HepG2 (cell line): Measurements from ENCODE around the gene COMMD10. TPM values are rescaled to one million over a fixed set of nuclear protein-coding genes. Genes with fewer than 3 reads are reported as not detected.

ENCODE experiments used
- ATF1 ChIP-seq: IDR thresholded peaks from 2 replicates; pipeline ENCODE4 v1.6.1; 2016; ENCODE audit warnings: mild to moderate bottlenecking, control low read depth
- HMGA1 ChIP-seq: sonication (generic); formaldehyde crosslinking; conservative IDR thresholded peaks from 2 replicates; pipeline ENCODE4 v1.4.0; 2020; ENCODE audit warnings: missing genetic modification reagents
- HOXD1 ChIP-seq: sonication (generic); formaldehyde crosslinking; IDR thresholded peaks from 2 replicates; pipeline ENCODE4 v1.5.0; 2020; ENCODE audit warnings: missing genetic modification reagents
- KDM6A ChIP-seq: IDR thresholded peaks from 2 replicates; pipeline ENCODE4 v1.6.1; 2016; ENCODE audit warnings: low read depth
- NAIF1 ChIP-seq: sonication (generic); formaldehyde crosslinking; IDR thresholded peaks from 2 replicates; pipeline ENCODE4 v1.5.0; 2020; ENCODE audit warnings: mild to moderate bottlenecking, missing genetic modification reagents, borderline replicate concordance
- PLSCR1 ChIP-seq: sonication (generic); formaldehyde crosslinking; IDR thresholded peaks from 2 replicates; pipeline ENCODE4 v1.5.0; 2020; ENCODE audit warnings: missing genetic modification reagents, mild to moderate bottlenecking, borderline replicate concordance
- SKI ChIP-seq: fragments of 450-650 bp; IDR thresholded peaks from one replicate; pipeline ENCODE4 v1.6.1; 2018; ENCODE audit warnings: mild to moderate bottlenecking; ENCODE audit not compliant: partially characterized antibody
- SMAD1 ChIP-seq: sonication (generic); formaldehyde crosslinking; IDR thresholded peaks from 2 replicates; pipeline ENCODE4 v1.4.0; 2020; ENCODE audit warnings: missing genetic modification reagents, low read depth, mild to moderate bottlenecking, borderline replicate concordance
- SMAD9 ChIP-seq: sonication (generic); formaldehyde crosslinking; IDR thresholded peaks from 2 replicates; pipeline ENCODE4 v1.5.1; 2020; ENCODE audit warnings: mild to moderate bottlenecking, missing genetic modification reagents
- TCF7 ChIP-seq: sonication (generic); IDR thresholded peaks from 2 replicates; pipeline ENCODE4 v1.6.1; 2016; ENCODE audit warnings: antibody characterized with exemption, low read depth
- TERF1 ChIP-seq: sonication (generic); formaldehyde crosslinking; IDR thresholded peaks from 2 replicates; pipeline ENCODE4 v1.8.0; 2022; ENCODE audit warnings: mild to moderate bottlenecking, missing genetic modification reagents, moderate library complexity
- ZHX1 ChIP-seq: sonication (generic); formaldehyde crosslinking; IDR thresholded peaks from 2 replicates; pipeline ENCODE4 v1.8.1; 2022; ENCODE audit warnings: low read depth, mild to moderate bottlenecking, missing genetic modification reagents
- ZNF121 ChIP-seq: sonication (generic); formaldehyde crosslinking; IDR thresholded peaks from 2 replicates; pipeline ENCODE4 v1.5.0; 2020; ENCODE audit warnings: mild to moderate bottlenecking, missing genetic modification reagents
- ZNF230 ChIP-seq: sonication (generic); formaldehyde crosslinking; IDR thresholded peaks from 2 replicates; pipeline ENCODE4 v1.4.0; 2020; ENCODE audit warnings: mild to moderate bottlenecking, missing genetic modification reagents
- ZNF260 ChIP-seq: sonication (generic); formaldehyde crosslinking; IDR thresholded peaks from 2 replicates; pipeline ENCODE4 v1.4.0; 2020; ENCODE audit warnings: missing genetic modification reagents, low read depth, mild to moderate bottlenecking, borderline replicate concordance
- ZNF556 ChIP-seq: sonication (generic); formaldehyde crosslinking; IDR thresholded peaks from 2 replicates; pipeline ENCODE4 v1.4.0; 2020; ENCODE audit warnings: mild to moderate bottlenecking, missing genetic modification reagents, borderline replicate concordance
- polyA plus RNA-seq, 8 experiments: library from polyadenylated mRNA; depleted of rRNA in 3 of 8; stranded (reverse) in 7 of 8; unstranded in 1 of 8; fragments of >200 nt; fragmentation: Illumina TruSeq in 4 of 8; extraction: Trizol in 4 of 8; gene quantifications; 2 replicates each; pipeline versions ENCODE4 v1.2.1 to v1.2.3, GENCODE V29; 2011 to 2016; ENCODE audit warnings: low read depth in 4 of 8, missing spikeins in 1 of 8, mixed read lengths in 1 of 8; ENCODE audit not compliant: insufficient read depth in 1 of 8
- total RNA-seq, 5 experiments: library from RNA; depleted of rRNA; stranded (reverse); fragments of >200 nt; fragmentation: Illumina TruSeq; extraction: Trizol; gene quantifications; 2 replicates each; pipeline ENCODE4 v1.2.3, GENCODE V29; 2016; ENCODE audit warnings: low read depth in 1 of 5
- TF ChIP-seq, protein P1 (sequence below): sonication (generic); formaldehyde crosslinking; IDR thresholded peaks from 2 replicates; pipeline ENCODE4 v1.5.0; 2020; ENCODE audit warnings: mild to moderate bottlenecking, missing genetic modification reagents, moderate library complexity
- TF ChIP-seq, protein P2 (sequence below): sonication (generic); formaldehyde crosslinking; IDR thresholded peaks from 2 replicates; pipeline ENCODE4 v1.5.0; 2020; ENCODE audit warnings: missing genetic modification reagents
- TF ChIP-seq, protein P3 (sequence below): sonication (generic); formaldehyde crosslinking; IDR thresholded peaks from 2 replicates; pipeline ENCODE4 v1.4.0; 2020; ENCODE audit warnings: missing genetic modification reagents

The COMMD10 gene
- total and polyA plus RNA-seq, 2 of the 13 experiments (the other 11 are each of a cell fraction or from before 2014, with no cell fraction given), result 16.9 to 39.3 TPM

DNA sequence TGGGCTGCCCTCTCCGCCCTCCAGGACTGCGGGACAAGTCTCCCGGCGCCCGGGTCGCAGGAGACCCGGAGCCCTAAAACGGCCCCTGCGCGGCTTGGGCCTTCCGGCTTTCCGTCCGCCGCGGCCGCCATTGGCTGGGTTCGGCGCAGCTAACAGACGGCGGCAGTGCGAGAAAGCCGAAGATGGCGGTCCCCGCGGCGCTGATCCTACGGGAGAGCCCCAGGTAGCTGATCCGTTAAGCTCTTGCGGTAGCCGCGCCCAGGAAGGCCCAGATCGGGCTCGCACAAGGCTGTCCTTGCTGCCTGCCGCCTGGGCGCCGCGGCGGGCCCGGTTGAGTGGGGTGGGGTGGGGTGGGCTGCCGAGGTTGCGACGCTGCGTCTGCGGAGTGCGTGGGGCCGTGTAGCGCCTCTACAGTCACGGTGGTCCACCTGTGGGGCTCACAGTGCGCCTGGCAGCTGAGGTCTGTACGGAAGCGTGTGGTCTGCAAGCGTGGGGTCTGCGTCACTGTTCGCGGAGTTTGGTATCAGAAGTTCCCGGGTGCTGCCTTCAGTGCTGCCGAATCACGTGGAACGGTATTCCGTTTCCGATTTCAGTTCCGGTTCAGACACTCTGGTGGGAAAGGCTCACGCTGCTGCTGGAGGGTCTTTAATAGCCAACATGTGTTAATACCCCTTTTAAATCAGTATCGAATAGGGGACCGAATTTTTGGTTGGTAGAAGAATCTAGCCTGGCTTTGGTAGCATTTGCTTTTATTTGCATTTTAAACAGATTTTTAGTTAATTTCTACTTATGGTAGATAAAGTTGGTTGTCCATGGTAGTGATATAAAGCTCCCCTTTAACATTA is at the start of gene COMMD10 (continued):
- TF ChIP-seq TERF1 (CRISPR knock-in tag) (no peak), HMGA1 (CRISPR knock-in tag) (no peak), ZNF230 (CRISPR knock-in tag) (peak; percentile 60; the same call in 1 of the 2 replicates), ATF1 (CRISPR knock-in tag) (no peak), HOXD1 (CRISPR knock-in tag) (0 out of 2 replicates have a peak, but pooled peaks have one; percentile 73), NAIF1 (CRISPR knock-in tag) (no peak; the same call in none of the 2 replicates), SMAD1 (peak; percentile 84; the same call in 1 of the 2 replicates), PLSCR1 (no peak), ZHX1 (0 out of 2 replicates have a peak, but pooled peaks have one; percentile 54), ZNF121 (0 out of 2 replicates have a peak, but pooled peaks have one; percentile 24), SKI (peak; percentile 5), ZNF556 (CRISPR knock-in tag) (peak; percentile 60; the same call in 1 of the 2 replicates), TCF7 (no peak), ZNF260 (CRISPR knock-in tag) (no peak), KDM6A (CRISPR knock-in tag) (no peak), SMAD9 (CRISPR knock-in tag) (no peak)
- TF ChIP-seq, protein P1, sequence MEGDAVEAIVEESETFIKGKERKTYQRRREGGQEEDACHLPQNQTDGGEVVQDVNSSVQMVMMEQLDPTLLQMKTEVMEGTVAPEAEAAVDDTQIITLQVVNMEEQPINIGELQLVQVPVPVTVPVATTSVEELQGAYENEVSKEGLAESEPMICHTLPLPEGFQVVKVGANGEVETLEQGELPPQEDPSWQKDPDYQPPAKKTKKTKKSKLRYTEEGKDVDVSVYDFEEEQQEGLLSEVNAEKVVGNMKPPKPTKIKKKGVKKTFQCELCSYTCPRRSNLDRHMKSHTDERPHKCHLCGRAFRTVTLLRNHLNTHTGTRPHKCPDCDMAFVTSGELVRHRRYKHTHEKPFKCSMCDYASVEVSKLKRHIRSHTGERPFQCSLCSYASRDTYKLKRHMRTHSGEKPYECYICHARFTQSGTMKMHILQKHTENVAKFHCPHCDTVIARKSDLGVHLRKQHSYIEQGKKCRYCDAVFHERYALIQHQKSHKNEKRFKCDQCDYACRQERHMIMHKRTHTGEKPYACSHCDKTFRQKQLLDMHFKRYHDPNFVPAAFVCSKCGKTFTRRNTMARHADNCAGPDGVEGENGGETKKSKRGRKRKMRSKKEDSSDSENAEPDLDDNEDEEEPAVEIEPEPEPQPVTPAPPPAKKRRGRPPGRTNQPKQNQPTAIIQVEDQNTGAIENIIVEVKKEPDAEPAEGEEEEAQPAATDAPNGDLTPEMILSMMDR (CRISPR knock-in tag), result no peak
- TF ChIP-seq, protein P2, sequence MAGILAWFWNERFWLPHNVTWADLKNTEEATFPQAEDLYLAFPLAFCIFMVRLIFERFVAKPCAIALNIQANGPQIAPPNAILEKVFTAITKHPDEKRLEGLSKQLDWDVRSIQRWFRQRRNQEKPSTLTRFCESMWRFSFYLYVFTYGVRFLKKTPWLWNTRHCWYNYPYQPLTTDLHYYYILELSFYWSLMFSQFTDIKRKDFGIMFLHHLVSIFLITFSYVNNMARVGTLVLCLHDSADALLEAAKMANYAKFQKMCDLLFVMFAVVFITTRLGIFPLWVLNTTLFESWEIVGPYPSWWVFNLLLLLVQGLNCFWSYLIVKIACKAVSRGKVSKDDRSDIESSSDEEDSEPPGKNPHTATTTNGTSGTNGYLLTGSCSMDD (CRISPR knock-in tag), result no peak
- TF ChIP-seq, protein P3, sequence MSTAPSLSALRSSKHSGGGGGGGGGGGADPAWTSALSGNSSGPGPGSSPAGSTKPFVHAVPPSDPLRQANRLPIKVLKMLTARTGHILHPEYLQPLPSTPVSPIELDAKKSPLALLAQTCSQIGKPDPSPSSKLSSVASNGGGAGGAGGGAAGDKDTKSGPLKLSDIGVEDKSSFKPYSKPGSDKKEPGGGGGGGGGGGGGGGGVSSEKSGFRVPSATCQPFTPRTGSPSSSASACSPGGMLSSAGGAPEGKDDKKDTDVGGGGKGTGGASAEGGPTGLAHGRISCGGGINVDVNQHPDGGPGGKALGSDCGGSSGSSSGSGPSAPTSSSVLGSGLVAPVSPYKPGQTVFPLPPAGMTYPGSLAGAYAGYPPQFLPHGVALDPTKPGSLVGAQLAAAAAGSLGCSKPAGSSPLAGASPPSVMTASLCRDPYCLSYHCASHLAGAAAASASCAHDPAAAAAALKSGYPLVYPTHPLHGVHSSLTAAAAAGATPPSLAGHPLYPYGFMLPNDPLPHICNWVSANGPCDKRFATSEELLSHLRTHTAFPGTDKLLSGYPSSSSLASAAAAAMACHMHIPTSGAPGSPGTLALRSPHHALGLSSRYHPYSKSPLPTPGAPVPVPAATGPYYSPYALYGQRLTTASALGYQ (CRISPR knock-in tag), result peak; percentile 40; the same call in 1 of the 2 replicates
